Hindlimb muscle (tissue), 1 donor: ENCODE measurements around the gene ERG. TPM values are rescaled to one million over a fixed set of nuclear protein-coding genes. Genes with fewer than 3 reads are reported as not detected.

Source experiments
- DNase-seq: peaks from one replicate; pipeline ENCODE4 v3.0.0-alpha.2; 2013
- polyA plus RNA-seq: library from polyadenylated mRNA; unstranded; fragments of 120-200 nt; gene quantifications from one replicate; pipeline ENCODE4 v1.2.1, GENCODE V29; 2013; ENCODE audit not compliant: insufficient read length

Gene ERG
- polyA plus RNA-seq, 1 donor, result 18.2 TPM

DNA sequence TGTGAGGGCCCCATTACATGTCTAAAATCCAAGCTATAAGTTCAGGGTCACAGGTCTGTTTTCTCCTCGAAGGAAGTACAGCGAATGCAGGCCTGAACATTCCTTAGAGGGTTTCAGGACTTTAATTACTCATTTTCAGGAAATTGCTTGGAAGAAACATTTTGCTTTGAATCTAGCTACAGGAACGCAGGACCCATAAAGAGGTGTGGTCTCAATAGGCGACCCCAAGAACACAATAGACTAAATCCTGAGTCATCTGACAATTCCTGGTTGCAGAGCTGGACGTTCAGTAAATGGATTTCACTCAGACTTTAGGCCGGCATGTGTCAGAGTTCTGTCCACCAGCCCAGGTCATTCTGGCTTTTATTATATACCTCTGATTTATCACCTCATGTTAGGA, 1.0 kb upstream of the ERG start:
- DNase-seq, result no peak

DNA sequence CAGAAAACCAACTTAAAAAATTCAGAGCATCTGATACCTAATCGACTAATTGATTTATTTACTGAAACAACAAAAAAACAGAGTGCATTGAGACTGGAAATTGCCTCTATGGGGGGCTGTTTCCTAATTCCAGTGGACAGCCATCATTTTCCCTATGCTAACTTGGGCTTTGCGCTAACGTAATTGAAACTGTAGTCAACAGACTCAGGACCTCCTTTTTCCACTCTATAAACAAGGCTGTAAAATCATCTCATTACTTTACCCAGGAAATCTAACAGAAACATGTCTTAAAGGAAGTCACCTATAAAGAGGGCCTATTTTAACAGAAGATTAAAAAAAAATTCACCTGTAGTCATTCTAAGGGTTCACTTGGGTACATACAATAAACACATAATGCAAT, 2.1 kb downstream of the ERG start:
- no peak for DNase-seq

DNA sequence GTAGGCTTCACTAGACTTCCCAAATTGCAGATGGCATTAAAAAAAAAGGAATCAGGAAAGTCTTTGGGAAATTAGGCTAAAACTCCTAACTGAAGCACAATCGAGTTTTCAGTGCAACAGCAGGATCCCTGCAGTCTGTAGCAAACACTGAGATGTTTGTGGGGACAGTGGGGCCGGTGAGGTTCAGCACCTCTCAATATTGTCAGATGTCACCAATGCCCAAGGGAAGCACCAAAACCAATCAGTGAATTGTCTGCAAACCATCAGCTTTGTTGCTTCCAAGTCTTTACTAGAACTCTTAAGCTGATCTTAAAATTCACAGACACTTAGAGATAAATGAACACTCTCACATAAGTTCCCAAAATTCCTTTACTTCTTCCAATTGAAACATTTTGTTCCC, 2.6 kb downstream of the ERG start:
- no peak for DNase-seq

GRCh38 chr21:38495242-38495641, 3.0 kb downstream of the ERG start:
- DNase-seq, result no peak

GRCh38 chr21:38494703-38495102, 3.6 kb downstream of the ERG start:
- no peak for DNase-seq

GRCh38 chr21:38494251-38494642, 4.0 kb downstream of the ERG start:
- DNase-seq, result no peak

GRCh38 chr21:38493549-38494250, 4.6 kb downstream of the ERG start:
- no peak for DNase-seq

- DNase-seq, result no peak
Measured at GRCh38 chr21:38492007-38492406, 6.3 kb downstream of the ERG start.

DNA sequence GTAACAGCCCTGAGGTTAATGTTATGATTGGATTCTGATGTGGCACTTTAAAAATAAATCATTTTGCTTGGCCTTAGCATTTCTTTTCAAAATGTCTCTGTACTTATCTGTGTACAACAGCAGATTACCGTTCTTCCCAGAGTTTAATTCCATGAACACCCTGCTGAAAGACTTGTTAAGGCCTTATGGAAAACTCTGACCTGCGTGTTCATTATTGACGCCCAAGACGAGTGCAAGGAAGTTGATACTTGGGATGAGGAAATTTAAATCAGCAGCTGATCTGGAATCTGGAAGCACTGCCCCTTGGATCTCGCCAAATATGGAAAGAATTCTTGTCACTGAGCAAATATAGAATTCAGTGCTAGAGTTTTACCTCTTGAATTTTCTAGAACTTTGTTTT, 6.7 kb downstream of the ERG start:
- no peak for DNase-seq

GRCh38 chr21:38490411-38491020, 7.8 kb downstream of the ERG start:
- no peak for DNase-seq

DNA sequence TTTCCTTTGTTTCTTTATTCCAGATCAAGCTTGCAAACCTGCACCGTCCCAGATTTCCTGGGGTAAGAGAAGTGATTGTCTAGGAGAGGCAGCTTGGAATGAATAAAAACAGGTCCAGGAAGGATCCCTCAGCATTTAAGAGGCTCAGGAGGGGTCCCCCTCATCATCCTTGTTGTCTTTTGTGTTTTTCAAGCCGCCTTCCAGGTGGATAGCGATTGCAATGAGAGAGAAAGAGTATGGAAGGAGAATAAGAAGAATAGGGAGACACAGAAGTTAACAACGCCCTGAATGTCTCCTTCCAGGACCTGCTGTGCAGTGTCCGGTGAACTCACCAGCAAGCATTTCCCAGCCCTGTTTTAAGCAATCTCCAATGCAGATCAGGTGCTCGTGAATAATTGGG, 8.5 kb downstream of the ERG start:
- no peak for DNase-seq

DNA sequence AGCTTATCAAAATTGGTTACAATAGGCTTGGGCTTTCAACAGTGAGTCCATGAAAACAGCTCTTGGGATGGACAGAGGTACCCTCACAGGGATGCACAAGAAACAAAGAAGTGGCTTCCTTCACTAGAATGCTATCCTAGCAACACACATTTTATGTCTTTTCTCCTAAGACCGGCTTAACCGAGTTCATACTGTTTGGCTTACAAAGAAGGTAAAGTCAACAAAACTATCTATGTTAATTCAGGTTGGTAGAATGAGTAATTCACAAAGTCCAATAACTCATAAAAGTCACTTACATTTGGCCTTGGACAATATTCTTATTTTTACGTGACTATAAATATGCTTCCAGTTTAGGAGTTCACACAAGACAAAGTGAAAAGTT, 9.0 kb downstream of the ERG start:
- DNase-seq, result no peak

DNA sequence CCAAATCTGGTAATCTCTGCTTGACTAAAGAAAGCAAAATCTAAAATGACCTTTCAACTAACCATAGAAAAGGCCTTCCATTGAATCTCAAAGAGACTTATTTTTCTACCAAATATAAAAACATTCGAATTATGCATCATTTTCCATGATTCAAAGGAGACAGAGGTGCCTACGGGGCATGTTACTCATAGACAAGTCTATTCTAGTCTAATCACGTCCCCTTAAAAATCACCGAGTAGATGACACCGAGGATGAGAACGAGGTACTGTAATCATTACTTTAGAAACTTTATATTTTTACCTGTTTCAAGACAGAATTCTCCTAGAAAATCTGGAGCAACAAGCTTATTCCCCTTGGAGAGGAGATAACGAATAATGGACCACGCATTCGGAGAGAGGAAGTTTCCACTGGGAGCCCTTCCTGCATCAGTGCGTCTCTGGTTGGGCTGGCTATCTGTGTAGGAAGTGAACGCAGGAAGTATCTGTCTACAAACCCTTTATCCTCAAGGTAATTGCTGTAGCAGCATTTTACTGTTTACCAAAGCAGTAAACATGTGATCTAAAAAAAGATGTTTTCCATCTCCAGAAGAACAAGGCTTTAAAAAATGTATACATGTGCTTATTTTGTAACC, 9.5 kb downstream of the ERG start:
- DNase-seq, result no peak

- DNase-seq, result no peak
Measured at GRCh38 chr21:38487901-38488639, 10.2 kb downstream of the ERG start.

- no peak for DNase-seq
Measured at GRCh38 chr21:38486706-38487105, 11.6 kb downstream of the ERG start.

GRCh38 chr21:38486221-38486620, 12.1 kb downstream of the ERG start:
- DNase-seq, result no peak

DNA sequence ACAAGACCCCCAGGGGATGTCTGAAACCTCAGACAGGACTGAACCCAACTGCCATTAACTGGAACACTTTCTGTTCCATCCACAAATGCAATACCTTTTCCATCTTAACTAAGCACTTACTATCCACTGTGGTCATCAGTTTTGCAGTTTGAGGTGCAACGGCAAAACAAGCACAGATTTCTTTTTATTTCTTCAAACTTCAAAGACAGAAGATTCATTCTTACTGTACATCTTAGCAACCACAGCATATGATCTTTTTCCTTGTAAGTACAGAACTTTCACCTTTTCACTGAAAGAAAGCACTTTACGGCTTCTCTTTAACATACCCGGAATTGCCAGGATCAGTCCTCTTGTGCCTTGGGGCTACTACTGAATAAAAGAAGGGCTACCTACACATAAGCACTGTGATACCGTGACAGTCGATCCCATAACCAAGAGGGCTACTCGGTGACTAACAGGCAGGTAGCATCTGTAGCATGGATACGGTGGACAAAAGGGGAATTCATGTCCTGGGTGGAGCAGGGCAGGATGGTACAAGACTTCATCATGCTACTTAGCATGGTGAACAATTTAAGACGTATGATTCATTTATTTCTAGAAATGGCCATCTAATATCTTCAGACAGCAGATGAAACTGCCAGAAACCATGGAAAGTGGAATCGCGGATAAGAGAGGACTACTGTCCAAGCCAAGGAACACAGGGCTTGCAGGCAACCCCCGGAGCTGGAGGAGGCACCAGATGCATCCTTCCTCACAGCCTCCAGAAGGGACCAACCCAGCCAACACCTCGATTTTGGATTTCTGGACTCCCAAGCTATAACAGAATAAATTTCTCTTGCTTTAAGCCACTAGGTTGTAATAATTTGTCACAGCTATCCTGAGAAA, 18.4 kb downstream of the ERG start:
- no peak for DNase-seq

DNA sequence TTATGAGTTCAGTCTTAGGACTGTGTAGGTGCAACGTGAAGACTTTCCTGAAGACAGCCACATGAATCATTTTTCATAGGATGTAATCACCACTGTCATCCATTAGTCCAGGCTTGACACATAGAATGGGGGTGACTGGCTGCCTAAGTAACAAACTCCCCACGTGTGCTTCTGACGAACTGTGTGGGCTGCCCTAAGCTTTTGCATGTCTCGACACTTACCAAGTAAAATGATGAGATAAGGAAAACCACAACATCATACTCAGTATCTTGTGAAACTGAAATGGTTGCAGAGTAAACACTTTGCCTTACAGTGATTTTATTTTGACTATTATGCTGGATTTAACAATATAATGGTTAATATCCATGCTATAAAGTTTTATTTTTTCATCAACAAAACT, 19.5 kb downstream of the ERG start:
- DNase-seq, result no peak

GRCh38 chr21:38477226-38477625, 21.1 kb downstream of the ERG start:
- no peak for DNase-seq

GRCh38 chr21:38476385-38476784, 21.9 kb downstream of the ERG start:
- no peak for DNase-seq

GRCh38 chr21:38475519-38475918, 22.8 kb downstream of the ERG start:
- no peak for DNase-seq

GRCh38 chr21:38474796-38475195, 23.5 kb downstream of the ERG start:
- DNase-seq, result no peak

DNA sequence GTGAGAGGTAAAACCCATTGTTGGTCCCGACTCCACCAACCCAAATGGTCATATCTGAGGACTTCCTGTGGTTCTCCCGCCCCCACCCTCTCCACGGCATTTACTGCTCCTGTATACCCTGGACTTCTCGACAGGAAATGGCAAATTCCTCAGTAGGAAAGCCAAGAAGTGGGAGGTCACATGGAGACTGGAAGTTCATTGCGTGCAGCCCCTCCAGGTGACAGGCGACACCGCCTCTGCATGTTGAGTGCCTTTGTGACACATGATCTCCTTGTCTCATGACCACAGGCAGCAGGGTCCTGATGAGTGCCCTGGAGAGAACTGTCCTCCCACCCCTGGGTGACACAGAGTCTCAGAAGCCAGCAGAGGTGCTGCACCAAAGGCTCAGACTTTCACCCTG, 24.2 kb downstream of the ERG start:
- no peak for DNase-seq
